Thyroid gland (tissue), 4 donors: Measurements from ENCODE around the gene VAV3.

ENCODE experiments used
- CTCF ChIP-seq, 6 experiments: fragments of 200-600 bp in 3 of 6; fragments of 450-650 bp in 3 of 6; sonication (generic) in 3 of 6; IDR thresholded peaks; one replicate each; pipeline ENCODE4 v1.5.1; 2016 to 2019; ENCODE audit warnings: antibody characterized with exemption in 6 of 6, mild to moderate bottlenecking in 2 of 6, inconsistent platforms in 1 of 6, moderate library complexity in 1 of 6
- POLR2A ChIP-seq, 2 donors: fragments of 450-650 bp; IDR thresholded peaks; one replicate each; pipeline ENCODE4 v1.6.1; 2017; ENCODE audit warnings: antibody characterized with exemption in 2 of 2, mild to moderate bottlenecking in 2 of 2, moderate library complexity in 1 of 2

GRCh38 chr1:107545056-107545577 is 419.9 kb downstream of the VAV3 start:
- TF ChIP-seq CTCF (IDR thresholded peaks at IDR 0.05) (no peak), POLR2A (IDR thresholded peaks at IDR 0.05) (no peak)
